GM12878 (cell line): ENCODE measurements around the gene CRIM1. TPM values are rescaled to one million over a fixed set of nuclear protein-coding genes. Genes with fewer than 3 reads are reported as not detected.

Experiments
- ATAC-seq: fragments of 200-7000 bp; cut with Tn5 transposase; 3 replicates; pipeline ENCODE4 v1.9.1; 2020; ENCODE audit warnings: mild to moderate bottlenecking, moderate library complexity
- BruUV-seq: library from RNA; stranded (reverse); fragments of 400-500 nt; replicated peaks from 2 replicates; lab custom pipeline; 2021; lab: Mats Ljungman, UMichigan
- CTCF ChIA-PET: fragments of 300-600 bp; sonication (Branson Sonifier 250); formaldehyde crosslinking; extraction: SDS; loops from one replicate; lab custom pipeline; 2021; ENCODE audit warnings: inconsistent platforms; lab: Yijun Ruan, JAX
- POLR2A ChIA-PET: fragments of 350-600 bp; formaldehyde crosslinking; extraction: SDS; loops from one replicate; lab custom pipeline; 2021; ENCODE audit warnings: inconsistent platforms; lab: Charles Lee
- RAD21 ChIA-PET: fragments of 300-600 bp; sonication (Branson Sonifier 250); formaldehyde crosslinking; loops from one replicate; lab custom pipeline; 2023; ENCODE audit warnings: antibody characterized with exemption; ENCODE audit not compliant: unreplicated experiment; lab: Charles Lee
- SMC1A ChIA-PET: fragments of 300-600 bp; sonication (Branson Sonifier 250); formaldehyde crosslinking; loops from one replicate; lab custom pipeline; 2023; ENCODE audit not compliant: unreplicated experiment, uncharacterized antibody; lab: Charles Lee
- DNase-seq: peaks from one replicate; pipeline ENCODE4 v3.0.0-alpha.2; 2011; ENCODE audit warnings: low read depth, low spot score
- FAIRE-seq: peaks from 3 replicates; lab custom pipeline; 2011; peaks lifted over from hg19 to GRCh38; lab: Jason Lieb, UNC
- H2AFZ ChIP-seq: 2 replicates; pipeline ENCODE4 v1.6.0; 2011; ENCODE audit warnings: low read depth, low read length, control low read depth; ENCODE audit not compliant: control insufficient read depth
- H3K27ac ChIP-seq: 2 replicates; pipeline ENCODE4 v1.5.1; 2011; ENCODE audit warnings: control low read depth; ENCODE audit not compliant: control insufficient read depth, insufficient read depth
- H3K27me3 ChIP-seq, 2 experiments: replicated peaks in 1 of 2; 2 replicates each; pipeline versions ENCODE4 v1.6.0 to v1.6.1; 2011; ENCODE audit warnings: low read length in 1 of 2; ENCODE audit not compliant: control insufficient read depth in 2 of 2, insufficient read depth in 2 of 2
- H3K36me3 ChIP-seq, 2 experiments: 2 replicates each; pipeline ENCODE4 v1.5.1; 2011; ENCODE audit warnings: low read length in 1 of 2; ENCODE audit not compliant: control insufficient read depth in 2 of 2, insufficient read depth in 2 of 2
- H3K4me1 ChIP-seq: 2 replicates; pipeline ENCODE4 v1.6.1; 2011; ENCODE audit warnings: mild to moderate bottlenecking, low read length, moderate library complexity, mixed read lengths; ENCODE audit not compliant: control insufficient read depth, insufficient read depth
- H3K4me2 ChIP-seq: 2 replicates; pipeline ENCODE4 v1.6.0; 2011; ENCODE audit warnings: control low read depth; ENCODE audit not compliant: control insufficient read depth, insufficient read depth
- H3K4me3 ChIP-seq: fragments of 200-600 bp; sonication (generic); 2 replicates; pipeline ENCODE4 v1.5.1; 2016
- H3K79me2 ChIP-seq: 2 replicates; pipeline ENCODE4 v1.6.0; 2011; ENCODE audit warnings: low read length; ENCODE audit not compliant: control insufficient read depth, insufficient read depth
- H3K9ac ChIP-seq: 2 replicates; pipeline ENCODE4 v1.8.0; 2011; ENCODE audit warnings: low read length, control low read depth, mixed read lengths; ENCODE audit not compliant: control insufficient read depth, insufficient read depth
- H3K9me3 ChIP-seq: replicated peaks from 3 replicates; pipeline ENCODE4 v1.5.1; 2011; ENCODE audit warnings: mild to moderate bottlenecking, low read length; ENCODE audit not compliant: control insufficient read depth, insufficient read depth
- H4K20me1 ChIP-seq: 2 replicates; pipeline ENCODE4 v1.6.0; 2011; ENCODE audit not compliant: control insufficient read depth, insufficient read depth
- BCL3 ChIP-seq: IDR thresholded peaks from 2 replicates; pipeline ENCODE4 v1.6.1; 2011; ENCODE audit warnings: borderline replicate concordance, low read depth, mild to moderate bottlenecking, moderate library complexity, low read length; ENCODE audit not compliant: insufficient read depth, poor library complexity, severe bottlenecking
- BMI1 ChIP-seq: fragments of 450-650 bp; IDR thresholded peaks from 2 replicates; pipeline ENCODE4 v1.6.1; 2016; ENCODE audit warnings: mild to moderate bottlenecking, moderate library complexity, borderline replicate concordance
- BRCA1 ChIP-seq: IDR thresholded peaks from 2 replicates; pipeline ENCODE4 v1.6.1; 2011; ENCODE audit warnings: low read depth, low read length, improper control_type of control experiment
- CHD2 ChIP-seq: IDR thresholded peaks from 2 replicates; pipeline ENCODE4 v1.6.1; 2011; ENCODE audit warnings: low read depth, low read length, improper control_type of control experiment, borderline replicate concordance
- HCFC1 ChIP-seq: fragments of 150-350 bp; IDR thresholded peaks from 2 replicates; pipeline ENCODE4 v1.6.1; 2014; ENCODE audit warnings: low read length
- IKZF1 ChIP-seq: fragments of 450-650 bp; conservative IDR thresholded peaks from 2 replicates; pipeline ENCODE4 v1.6.1; 2017; ENCODE audit warnings: antibody characterized with exemption, mild to moderate bottlenecking
- IKZF2 ChIP-seq, 2 experiments: fragments of 450-650 bp; IDR thresholded peaks; 2 replicates each; pipeline ENCODE4 v1.6.1; 2017; ENCODE audit warnings: mild to moderate bottlenecking in 2 of 2, moderate library complexity in 2 of 2
- KDM1A ChIP-seq: fragments of 200-600 bp; sonication (generic); IDR thresholded peaks from 2 replicates; pipeline ENCODE4 v1.6.1; 2016; ENCODE audit warnings: borderline replicate concordance
- NFYB ChIP-seq: IDR thresholded peaks from 2 replicates; pipeline ENCODE4 v1.6.1; 2011; ENCODE audit warnings: low read depth, mild to moderate bottlenecking, low read length, improper control_type of control experiment, moderate library complexity; ENCODE audit not compliant: insufficient read depth
- RFX5 ChIP-seq: IDR thresholded peaks from 2 replicates; pipeline ENCODE4 v1.6.1; 2011; ENCODE audit warnings: low read depth, low read length, improper control_type of control experiment
- RUNX3 ChIP-seq: IDR thresholded peaks from 2 replicates; pipeline ENCODE4 v1.6.1; 2012; ENCODE audit warnings: low read length, inconsistent platforms
- SUPT20H ChIP-seq: IDR thresholded peaks from 2 replicates; pipeline ENCODE4 v1.6.1; 2011; ENCODE audit warnings: low read depth, mild to moderate bottlenecking, low read length, moderate library complexity, borderline replicate concordance; ENCODE audit not compliant: control insufficient read depth
- ZNF24 ChIP-seq: fragments of 450-650 bp; IDR thresholded peaks from 2 replicates; pipeline ENCODE4 v1.6.1; 2017; ENCODE audit warnings: antibody characterized with exemption, mild to moderate bottlenecking
- ZNF384 ChIP-seq: IDR thresholded peaks from 2 replicates; pipeline ENCODE4 v1.6.1; 2012; ENCODE audit warnings: low read depth, mild to moderate bottlenecking, low read length, improper control_type of control experiment, borderline replicate concordance
- WGBS: methylation state at CpG from one replicate; pipeline ENCODE4 v1.1.6; 2016; ENCODE audit warnings: low lambda C conversion rate; ENCODE audit not compliant: insufficient replicate concordance, insufficient coverage; ENCODE audit errors: missing lambda C conversion rate; 5-methylcytosine and 5-hydroxymethylcytosine counted together
- in situ Hi-C: fragments of 300-500 bp; cut with MboI; formaldehyde crosslinking; loops from 9 replicates; pipeline ENCODE4 v1.14.3; 2018; ENCODE audit warnings: mixed read lengths
- intact Hi-C: fragments of 100-400 bp; cut with micrococcal nuclease; formaldehyde crosslinking; loops from one replicate; pipeline ENCODE4 v1.14.2; 2022; ENCODE audit not compliant: unreplicated experiment
- polyA plus RNA-seq, 11 experiments: library from polyadenylated mRNA; depleted of rRNA in 4 of 11; unstranded in 6 of 11; stranded (reverse) in 5 of 11; fragments of >200 nt; fragmentation: Nextera tagmentation in 4 of 11; fragmentation: Illumina TruSeq in 1 of 11; extraction: Ambion mirVana in 4 of 11; extraction: Trizol in 1 of 11; gene quantifications; 1 replicate in 1 of 11; 2 replicates in 10 of 11; pipeline versions ENCODE4 v1.2.1 to v1.2.3, GENCODE V29; 2011 to 2016; ENCODE audit warnings: inconsistent platforms in 2 of 11, missing spikeins in 2 of 11, low read depth in 1 of 11
- total RNA-seq, 4 experiments: library from RNA; depleted of rRNA in 3 of 4; stranded (reverse); fragments of >200 nt in 3 of 4; fragmentation: Illumina TruSeq in 1 of 4; extraction: Trizol in 1 of 4; gene quantifications; 2 replicates each; pipeline versions ENCODE4 v1.2.1 to v1.2.3, GENCODE V29; 2013 to 2021
- TF ChIP-seq, protein P1 (sequence below): IDR thresholded peaks from 2 replicates; pipeline ENCODE4 v1.6.1; 2012; ENCODE audit warnings: low read depth, low read length, improper control_type of control experiment

The CRIM1 gene
- total and polyA plus RNA-seq, 10 of the 15 experiments (the other 5 are each of a cell fraction or from before 2014, with no cell fraction given): 0.42 to 7.4 (median 3.1) TPM

GRCh38 chr2:36368438-36368837, 12.9 kb downstream of the CRIM1 start:
- Histone ChIP-seq H3K27me3 (no peaks in the 10 kb centered on the region), H3K36me3 (no peaks in the 10 kb centered on the region), H3K4me1 (no peaks in the 10 kb centered on the region), H3K4me2 (no peak overlapping the region), H2AFZ (no peak overlapping the region), H3K9ac (no peak overlapping the region), H3K4me3 (no peak overlapping the region), H3K79me2 (no peaks in the 10 kb centered on the region), H3K27ac (no peak overlapping the region), H3K9me3 (no peaks in the 10 kb centered on the region), H4K20me1 (no peaks in the 10 kb centered on the region)
- intact Hi-C loops: no loop called here
- ATAC-seq (no peak), FAIRE-seq (no peak), DNase-seq (no peak)
- RAD21 ChIA-PET: no interaction called here
- SMC1A ChIA-PET: interaction anchor here (0.6 kb wide), 1 partner anchor 405 kb away, joined by 3 read pairs; no protein-coding TSS in a partner anchor
- in situ Hi-C loops: no loop called here
- CTCF ChIA-PET: interaction anchor here (1.2 to 1.4 kb wide), 2 partner anchors 19 to 296 kb away, joined by 3 to 5 read pairs; no protein-coding TSS in a partner anchor
- no peak for TF ChIP-seq BCL3
- TF ChIP-seq, protein P1, sequence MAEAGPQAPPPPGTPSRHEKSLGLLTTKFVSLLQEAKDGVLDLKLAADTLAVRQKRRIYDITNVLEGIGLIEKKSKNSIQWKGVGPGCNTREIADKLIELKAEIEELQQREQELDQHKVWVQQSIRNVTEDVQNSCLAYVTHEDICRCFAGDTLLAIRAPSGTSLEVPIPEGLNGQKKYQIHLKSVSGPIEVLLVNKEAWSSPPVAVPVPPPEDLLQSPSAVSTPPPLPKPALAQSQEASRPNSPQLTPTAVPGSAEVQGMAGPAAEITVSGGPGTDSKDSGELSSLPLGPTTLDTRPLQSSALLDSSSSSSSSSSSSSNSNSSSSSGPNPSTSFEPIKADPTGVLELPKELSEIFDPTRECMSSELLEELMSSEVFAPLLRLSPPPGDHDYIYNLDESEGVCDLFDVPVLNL: no peak
- BruUV-seq: no TSS peak
- POLR2A ChIA-PET: no interaction called here
- 26% methylated on average over 6 of the region's 6 CpGs for WGBS

- H3K4me2 ChIP-seq: no peak overlapping the region
- CTCF ChIA-PET: no interaction called here
- no peak for TF ChIP-seq NFYB
- TF ChIP-seq HCFC1: no peak
- TF ChIP-seq ZNF24: no peak
- no peak for TF ChIP-seq KDM1A
- TF ChIP-seq BCL3: no peak
- TF ChIP-seq RUNX3: no peak
- no peak for TF ChIP-seq BRCA1
- TF ChIP-seq IKZF2 (IDR thresholded peaks at IDR 0.05): no peak
- TF ChIP-seq IKZF1: no peak
- no peak for TF ChIP-seq SUPT20H
- no peak for TF ChIP-seq RFX5
- no peak for TF ChIP-seq ZNF384
- no peak for TF ChIP-seq CHD2
- TF ChIP-seq BMI1: no peak
Measured at GRCh38 chr2:36369163-36369562, 13.6 kb downstream of the CRIM1 start.

More at GRCh38 chr2:36369163-36369562, 13.6 kb downstream of the CRIM1 start:
- no peak overlapping the region for H3K9ac ChIP-seq
- ATAC-seq (no peak), DNase-seq (no peak), FAIRE-seq (no peak)
- RAD21 ChIA-PET: no interaction called here
- WGBS: 0% methylated on average over 1 of the region's 1 CpG
- H3K27me3 ChIP-seq: no peaks in the 10 kb centered on the region
- H3K79me2 ChIP-seq: no peaks in the 10 kb centered on the region
- no peaks in the 10 kb centered on the region for H4K20me1 ChIP-seq
- intact Hi-C loops (no loop called here), in situ Hi-C loops (no loop called here)
- no peak overlapping the region for H3K4me3 ChIP-seq
- no TSS peak for BruUV-seq
- no peaks in the 10 kb centered on the region for H3K36me3 ChIP-seq
- POLR2A ChIA-PET: no interaction called here
- H3K27ac ChIP-seq: no peak overlapping the region
- SMC1A ChIA-PET: interaction anchor here (0.6 to 1.1 kb wide), 2 partner anchors 10 to 404 kb away, joined by 3 read pairs; no protein-coding TSS in a partner anchor
- no peak overlapping the region for H2AFZ ChIP-seq
- no peaks in the 10 kb centered on the region for H3K4me1 ChIP-seq
- H3K9me3 ChIP-seq: no peaks in the 10 kb centered on the region
